ENCODE results near the gene LITAF.

The LITAF gene

DNA sequence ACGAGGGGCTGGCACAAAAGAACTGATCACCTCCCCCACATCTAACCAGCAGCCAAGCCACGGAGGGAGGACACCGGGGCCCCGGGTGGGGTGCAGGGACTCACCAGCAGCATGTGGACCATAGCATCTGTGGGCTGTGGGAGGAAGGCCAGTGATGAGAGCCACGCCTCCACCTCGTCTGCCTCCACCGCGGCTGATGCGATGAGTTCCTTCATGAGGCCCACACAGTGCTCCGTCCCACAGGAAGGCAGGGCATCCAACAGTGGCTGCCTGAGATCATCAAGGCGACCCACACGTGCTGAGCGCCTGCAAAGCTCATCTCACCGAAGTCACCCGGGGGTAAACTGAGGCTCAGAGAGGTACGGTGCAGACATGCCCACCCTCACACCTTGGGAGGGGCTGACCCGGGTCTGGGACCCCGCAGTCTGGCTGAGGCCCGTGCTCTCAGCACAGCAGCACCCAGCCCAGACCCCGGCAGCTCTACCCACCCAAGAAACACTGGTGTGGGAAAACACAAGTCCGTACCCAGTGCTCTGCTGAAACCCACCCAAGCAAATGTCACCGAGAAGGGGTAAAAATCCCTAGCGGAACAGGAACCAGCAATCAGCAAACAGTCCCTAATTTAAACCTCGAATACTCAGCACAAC is 85.9 kb downstream of the LITAF start:
- Histone ChIP-seq H3K9ac (ENCODE audit: low read length) (no peak overlapping the region), H3K9me2 (replicated peaks; ENCODE audit: insufficient read depth, low read length) (no peaks in the 10 kb centered on the region), H4K20me1 (ENCODE audit: low read depth, low read length) (no peaks in the 10 kb centered on the region), H3K4me3 (ENCODE audit: insufficient read depth, low read length, poor library complexity, severe bottlenecking) (no peak overlapping the region), H3K9me3 (ENCODE audit: insufficient read depth, low read length) (no peaks in the 10 kb centered on the region), H3K27ac (ENCODE audit: low read depth, low read length) (no peak overlapping the region), H3F3A (ENCODE audit: insufficient read depth) (peaks cover 7% of the 10 kb centered on the region; the same call in 1 of the 2 replicates), H3K27me3 (ENCODE audit: low read length) (no peaks in the 10 kb centered on the region), H3K4me2 (ENCODE audit: low read depth, low read length, poor library complexity, severe bottlenecking) (no peak overlapping the region), H3K79me2 (ENCODE audit: insufficient read depth, low read length) (no peaks in the 10 kb centered on the region), H3K36me3 (ENCODE audit: low read length) (no peaks in the 10 kb centered on the region), H2AFZ (ENCODE audit: low read depth, low read length, severe bottlenecking) (no peak overlapping the region)
- TF ChIP-seq EZH2phosphoT487 (conservative IDR thresholded peaks at IDR 0.05; ENCODE audit: low read length) (no peak), CTCF (IDR thresholded peaks at IDR 0.05; ENCODE audit: insufficient read depth, low read length, poor library complexity, severe bottlenecking) (no peak)

- Histone ChIP-seq H4K20me1 (ENCODE audit: low read depth, low read length) (no peaks in the 10 kb centered on the region), H3K27me3 (ENCODE audit: low read length) (no peaks in the 10 kb centered on the region), H3K27ac (ENCODE audit: low read depth, low read length) (no peak overlapping the region), H3K36me3 (ENCODE audit: low read length) (no peaks in the 10 kb centered on the region), H3K9ac (ENCODE audit: low read length) (no peak overlapping the region), H3K79me2 (ENCODE audit: insufficient read depth, low read length) (no peaks in the 10 kb centered on the region), H3K4me3 (ENCODE audit: insufficient read depth, low read length, poor library complexity, severe bottlenecking) (no peak overlapping the region), H3K9me2 (replicated peaks; ENCODE audit: insufficient read depth, low read length) (no peaks in the 10 kb centered on the region), H2AFZ (ENCODE audit: low read depth, low read length, severe bottlenecking) (no peak overlapping the region), H3K4me2 (ENCODE audit: low read depth, low read length, poor library complexity, severe bottlenecking) (no peak overlapping the region), H3F3A (ENCODE audit: insufficient read depth) (peaks cover 7% of the 10 kb centered on the region; the same call in 1 of the 2 replicates), H3K9me3 (ENCODE audit: insufficient read depth, low read length) (no peaks in the 10 kb centered on the region)
- no peak for TF ChIP-seq EZH2phosphoT487 (conservative IDR thresholded peaks at IDR 0.05; ENCODE audit: low read length)
- no peak for TF ChIP-seq CTCF (IDR thresholded peaks at IDR 0.05; ENCODE audit: insufficient read depth, low read length, poor library complexity, severe bottlenecking)
These were observed 87.2 kb downstream of the LITAF start for GRCh38 chr16:11499295-11500089.

DNA sequence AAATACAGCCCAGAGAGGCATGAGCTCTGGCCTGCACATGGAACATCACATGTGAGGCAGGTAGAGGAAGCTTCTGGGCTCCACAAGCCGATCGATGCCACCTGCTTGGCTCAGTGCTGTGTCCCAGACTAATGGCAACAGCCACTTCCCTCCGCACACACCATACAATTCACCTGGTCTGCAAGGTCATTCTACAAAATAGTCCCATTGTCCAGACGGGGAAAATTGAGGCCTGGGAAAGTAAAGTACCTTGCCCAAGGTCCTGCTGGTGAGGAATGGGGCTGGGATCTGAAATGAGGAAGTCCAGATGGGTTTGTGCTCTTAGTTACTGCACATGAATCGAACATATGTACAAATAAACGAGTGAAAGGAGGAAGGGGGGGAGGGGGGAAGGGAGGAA is 88.0 kb downstream of the LITAF start:
- no peaks in the 10 kb centered on the region for H3K9me2 ChIP-seq (replicated peaks; ENCODE audit: insufficient read depth, low read length)
- H3K27me3 ChIP-seq (ENCODE audit: low read length) = no peaks in the 10 kb centered on the region
- H3K4me3 ChIP-seq (ENCODE audit: insufficient read depth, low read length, poor library complexity, severe bottlenecking) = no peak overlapping the region
- no peak overlapping the region for H3K4me2 ChIP-seq (ENCODE audit: low read depth, low read length, poor library complexity, severe bottlenecking)
- TF ChIP-seq CTCF (IDR thresholded peaks at IDR 0.05; ENCODE audit: insufficient read depth, low read length, poor library complexity, severe bottlenecking) = no peak
- no peak for TF ChIP-seq EZH2phosphoT487 (conservative IDR thresholded peaks at IDR 0.05; ENCODE audit: low read length)
- no peak overlapping the region for H3K9ac ChIP-seq (ENCODE audit: low read length)
- no peaks in the 10 kb centered on the region for H4K20me1 ChIP-seq (ENCODE audit: low read depth, low read length)
- no peaks in the 10 kb centered on the region for H3K9me3 ChIP-seq (ENCODE audit: insufficient read depth, low read length)
- H3K36me3 ChIP-seq (ENCODE audit: low read length) = no peaks in the 10 kb centered on the region
- no peaks in the 10 kb centered on the region for H3K79me2 ChIP-seq (ENCODE audit: insufficient read depth, low read length)
- H2AFZ ChIP-seq (ENCODE audit: low read depth, low read length, severe bottlenecking) = no peak overlapping the region
- H3F3A ChIP-seq (ENCODE audit: insufficient read depth) = peaks cover 7% of the 10 kb centered on the region; the same call in 1 of the 2 replicates
- H3K27ac ChIP-seq (ENCODE audit: low read depth, low read length) = no peak overlapping the region

Measured in SU-DHL-6 (cell line).